ENCODE data around the gene LURAP1L.

Gene LURAP1L

GRCh38 chr9:12826924-12827565, 52.2 kb downstream of the LURAP1L start:
- H3K36me3 ChIP-seq, result no peaks in the 10 kb centered on the region
- H3K4me3 ChIP-seq (ENCODE audit: low read depth in 1 of 2, low read length in 1 of 2), result no peak overlapping the region
- TF ChIP-seq CTCF (IDR thresholded peaks at IDR 0.05), result no peak
- no peak overlapping the region for H3K27ac ChIP-seq
- H3K9me3 ChIP-seq, result no peaks in the 10 kb centered on the region
- H3K27me3 ChIP-seq, result no peaks in the 10 kb centered on the region
- H3K4me1 ChIP-seq (ENCODE audit: control insufficient read depth in 1 of 2, insufficient read depth in 1 of 2, low read depth in 1 of 2, low read length in 1 of 2), result no peaks in the 10 kb centered on the region

GRCh38 chr9:12833701-12834100, 58.9 kb downstream of the LURAP1L start:
- no peak overlapping the region for H3K27ac ChIP-seq
- H3K4me1 ChIP-seq (ENCODE audit: control insufficient read depth in 1 of 2, insufficient read depth in 1 of 2, low read depth in 1 of 2, low read length in 1 of 2), result no peaks in the 10 kb centered on the region
- no peak overlapping the region for H3K4me3 ChIP-seq (ENCODE audit: low read depth in 1 of 2, low read length in 1 of 2)
- no peak for TF ChIP-seq CTCF (IDR thresholded peaks at IDR 0.05)
- no peaks in the 10 kb centered on the region for H3K27me3 ChIP-seq
- H3K9me3 ChIP-seq, result no peaks in the 10 kb centered on the region
- H3K36me3 ChIP-seq, result no peaks in the 10 kb centered on the region

- no peaks in the 10 kb centered on the region for H3K27me3 ChIP-seq
- no peak overlapping the region for H3K4me3 ChIP-seq (ENCODE audit: low read depth in 1 of 2, low read length in 1 of 2)
- no peak overlapping the region for H3K27ac ChIP-seq
- no peaks in the 10 kb centered on the region for H3K36me3 ChIP-seq
- no peak for TF ChIP-seq CTCF (IDR thresholded peaks at IDR 0.05)
- no peaks in the 10 kb centered on the region for H3K4me1 ChIP-seq (ENCODE audit: control insufficient read depth in 1 of 2, insufficient read depth in 1 of 2, low read depth in 1 of 2, low read length in 1 of 2)
- H3K9me3 ChIP-seq, result no peaks in the 10 kb centered on the region
Measured at GRCh38 chr9:12838546-12838945, 63.7 kb downstream of the LURAP1L start.

GRCh38 chr9:12843735-12844134, 68.9 kb downstream of the LURAP1L start:
- no peaks in the 10 kb centered on the region for H3K36me3 ChIP-seq
- no peak overlapping the region for H3K27ac ChIP-seq
- no peaks in the 10 kb centered on the region for H3K4me1 ChIP-seq (ENCODE audit: control insufficient read depth in 1 of 2, insufficient read depth in 1 of 2, low read depth in 1 of 2, low read length in 1 of 2)
- H3K9me3 ChIP-seq, result no peaks in the 10 kb centered on the region
- no peaks in the 10 kb centered on the region for H3K27me3 ChIP-seq
- no peak for TF ChIP-seq CTCF (IDR thresholded peaks at IDR 0.05)
- no peak overlapping the region for H3K4me3 ChIP-seq (ENCODE audit: low read depth in 1 of 2, low read length in 1 of 2)

GRCh38 chr9:12846035-12846434, 71.2 kb downstream of the LURAP1L start:
- Histone ChIP-seq H3K4me1 (ENCODE audit: control insufficient read depth in 1 of 2, insufficient read depth in 1 of 2, low read depth in 1 of 2, low read length in 1 of 2) (no peaks in the 10 kb centered on the region), H3K36me3 (no peaks in the 10 kb centered on the region), H3K27me3 (no peaks in the 10 kb centered on the region), H3K4me3 (ENCODE audit: low read depth in 1 of 2, low read length in 1 of 2) (no peak overlapping the region), H3K27ac (no peak overlapping the region), H3K9me3 (no peaks in the 10 kb centered on the region)
- TF ChIP-seq CTCF (IDR thresholded peaks at IDR 0.05), result no peak
